HG02840 (cell line): ENCODE measurements around the gene FAM174B.

Experiments
- ATAC-seq: cut with Tn5 transposase; IDR thresholded peaks from one replicate; pipeline ENCODE4 v1.9.1; 2021; ENCODE audit warnings: mild to moderate bottlenecking, moderate library complexity, moderate number of reproducible peaks; ENCODE audit not compliant: unreplicated experiment, low FRiP score

The FAM174B gene

DNA sequence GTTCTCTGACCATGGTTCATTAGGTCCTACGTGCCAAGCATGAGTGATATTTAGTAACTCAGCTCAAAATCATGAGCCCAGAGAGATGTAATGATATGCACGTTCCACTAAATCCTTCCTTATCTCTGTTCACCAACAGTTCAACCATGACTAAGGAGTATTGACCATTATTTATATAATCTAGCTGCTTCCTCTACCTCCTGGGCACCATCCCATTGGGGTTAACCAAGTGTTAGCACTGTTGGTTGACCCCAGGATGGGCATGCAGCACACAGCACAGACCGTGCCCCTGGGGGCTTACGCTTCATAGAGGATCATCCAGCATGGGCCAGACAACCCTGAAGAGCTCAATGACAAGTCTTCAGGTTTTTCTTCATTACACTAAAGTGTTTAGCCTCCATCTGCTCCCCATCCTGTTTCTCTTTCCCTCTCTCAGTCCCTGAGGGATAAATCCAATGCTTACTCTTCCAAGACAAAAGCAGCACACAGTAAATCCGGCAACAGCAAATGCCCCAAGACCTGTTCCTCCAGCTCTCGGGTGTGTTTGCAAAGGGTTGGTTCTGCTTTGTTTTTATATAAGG, 10.4 kb downstream of the FAM174B start:
- ATAC-seq, result no peak

DNA sequence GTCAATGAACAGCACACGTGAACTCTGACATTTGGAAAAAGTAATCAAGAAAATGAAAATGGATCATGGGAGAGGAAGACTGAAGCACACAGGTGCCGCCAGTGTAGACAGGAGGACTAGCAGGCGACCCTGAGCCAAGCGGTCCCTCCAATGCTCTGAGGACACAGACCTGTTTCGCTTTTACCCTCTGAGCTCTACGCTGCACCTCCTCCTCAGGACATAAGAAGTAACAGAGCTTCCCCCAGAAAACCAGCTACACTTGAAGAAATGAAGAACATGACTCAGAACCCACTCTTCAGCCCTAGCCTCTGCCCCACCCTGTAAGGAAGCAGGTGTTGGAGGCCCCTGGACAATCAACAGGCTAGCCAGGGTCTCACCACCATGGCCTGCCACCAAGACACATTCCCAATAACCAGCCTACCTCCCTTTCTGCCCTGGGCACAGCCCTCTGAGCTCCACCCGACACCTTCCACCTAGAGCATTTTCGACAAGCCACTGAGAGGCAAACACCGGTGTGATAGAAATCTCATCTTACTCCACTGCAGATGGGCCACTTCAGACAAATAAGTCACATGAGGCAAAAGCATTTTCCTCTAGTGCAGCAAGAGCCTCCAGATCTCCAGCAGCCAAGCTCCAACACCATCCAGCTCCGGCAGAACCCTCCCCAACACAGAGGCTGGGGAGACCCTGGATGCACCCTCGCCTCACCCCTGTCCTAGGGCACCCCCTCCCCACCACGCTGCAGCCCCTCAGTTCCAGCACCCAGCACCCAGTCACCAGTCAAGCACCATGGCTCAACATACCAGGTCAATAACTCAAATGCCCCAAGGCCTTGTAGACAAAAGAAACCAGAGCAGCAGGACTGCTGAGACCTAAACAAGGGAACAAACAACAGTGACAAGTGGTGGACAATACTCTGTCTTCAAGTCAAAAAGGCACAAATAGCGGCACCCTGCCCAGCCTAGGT, 11.4 kb downstream of the FAM174B start:
- ATAC-seq, result no peak

DNA sequence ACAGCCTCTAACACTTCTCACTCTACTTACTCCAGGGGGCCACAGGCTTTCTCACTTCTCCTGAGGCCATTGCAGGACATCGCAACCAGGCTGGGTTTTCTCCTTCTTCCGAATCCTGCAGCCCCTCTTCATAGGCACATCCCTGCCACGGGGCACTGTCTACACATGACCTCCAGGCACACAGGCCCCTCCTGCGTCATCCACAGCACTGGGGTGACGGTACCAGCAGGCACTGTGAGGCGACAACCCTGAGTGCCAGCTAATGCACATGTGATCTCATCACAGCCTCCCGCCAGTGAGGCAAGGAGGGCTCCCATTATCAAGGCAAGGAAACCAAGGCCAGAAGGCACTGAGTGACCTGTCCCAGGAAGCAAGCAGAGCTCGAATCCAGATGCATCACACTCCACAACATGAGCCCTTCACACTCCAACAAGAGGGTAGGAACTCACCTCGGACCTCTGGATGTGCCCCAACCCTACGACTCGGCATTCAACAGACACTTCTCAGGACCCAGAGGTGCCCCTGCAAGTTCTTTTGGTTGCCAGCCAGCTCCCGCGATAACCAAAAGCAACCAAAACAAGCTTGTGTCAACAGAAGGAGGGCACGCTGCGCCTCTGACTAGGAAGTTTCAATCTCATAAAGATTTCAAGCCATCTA, 16.7 kb downstream of the FAM174B start:
- no peak for ATAC-seq

DNA sequence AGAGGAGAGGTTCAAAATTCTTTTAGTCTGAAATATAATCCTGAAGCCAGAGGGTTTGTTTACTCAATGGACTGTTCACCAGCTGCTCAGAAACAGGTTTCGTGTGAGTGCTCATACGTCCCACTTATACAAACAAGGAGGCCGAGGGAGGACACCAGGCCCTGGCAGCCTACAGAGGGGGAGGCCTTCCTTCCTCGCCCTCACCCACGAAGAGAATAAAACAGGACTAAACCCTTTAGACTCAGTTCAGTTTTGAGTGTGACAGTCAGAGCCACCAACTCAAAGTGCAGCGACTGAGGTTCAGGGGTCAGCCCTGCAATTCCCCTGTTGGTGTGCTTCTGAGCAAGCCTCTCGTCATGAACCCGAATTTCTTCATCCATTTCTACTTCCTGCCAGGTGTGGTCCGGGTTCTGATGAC, 17.3 kb downstream of the FAM174B start:
- ATAC-seq, result no peak

DNA sequence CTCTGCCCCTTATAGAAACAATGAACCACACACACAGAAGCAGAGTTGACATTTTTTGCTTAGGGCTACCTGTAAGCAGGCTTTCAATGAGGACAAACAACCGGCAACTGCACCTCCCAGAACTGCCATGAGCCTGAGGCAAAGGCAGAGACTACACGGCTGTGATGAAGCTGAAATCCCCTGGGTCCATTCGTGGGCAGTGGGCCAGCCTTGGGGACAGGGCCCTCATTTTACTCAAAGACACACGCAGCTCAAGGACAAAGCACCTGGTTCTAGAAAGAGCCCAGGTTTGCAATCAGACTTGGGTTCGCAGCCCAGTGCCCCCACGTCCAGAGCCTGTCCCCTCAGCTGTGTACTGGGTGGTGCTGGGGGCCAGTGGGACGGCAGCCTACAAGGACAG, 17.9 kb downstream of the FAM174B start:
- no peak for ATAC-seq

DNA sequence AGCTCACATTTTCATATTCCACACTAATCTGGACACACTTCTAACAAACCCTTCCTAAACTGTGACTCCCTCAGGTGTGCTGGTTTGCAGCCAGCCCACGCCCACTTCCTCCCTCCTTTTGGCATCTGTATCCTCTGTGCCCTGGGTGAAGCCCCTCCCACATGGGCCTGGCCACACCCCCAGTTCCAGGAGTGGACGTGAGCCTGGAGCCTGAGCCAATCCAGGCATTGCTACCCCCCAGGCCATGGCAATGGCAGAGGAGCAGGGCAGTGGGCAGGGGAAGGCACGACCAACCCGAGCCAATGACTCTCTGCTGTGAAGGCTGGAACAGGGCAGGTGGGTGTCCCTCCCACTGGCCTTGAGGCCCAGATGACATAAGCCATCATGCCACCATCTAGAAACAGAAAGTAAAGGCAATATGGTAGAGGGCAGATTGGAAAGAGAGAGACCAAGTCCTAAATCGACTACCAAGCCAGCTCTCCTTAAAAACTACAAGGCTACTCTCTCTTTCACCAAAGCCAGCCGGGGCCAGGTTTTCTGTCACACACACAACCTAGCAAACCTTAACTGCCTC, 18.6 kb downstream of the FAM174B start:
- no peak for ATAC-seq

DNA sequence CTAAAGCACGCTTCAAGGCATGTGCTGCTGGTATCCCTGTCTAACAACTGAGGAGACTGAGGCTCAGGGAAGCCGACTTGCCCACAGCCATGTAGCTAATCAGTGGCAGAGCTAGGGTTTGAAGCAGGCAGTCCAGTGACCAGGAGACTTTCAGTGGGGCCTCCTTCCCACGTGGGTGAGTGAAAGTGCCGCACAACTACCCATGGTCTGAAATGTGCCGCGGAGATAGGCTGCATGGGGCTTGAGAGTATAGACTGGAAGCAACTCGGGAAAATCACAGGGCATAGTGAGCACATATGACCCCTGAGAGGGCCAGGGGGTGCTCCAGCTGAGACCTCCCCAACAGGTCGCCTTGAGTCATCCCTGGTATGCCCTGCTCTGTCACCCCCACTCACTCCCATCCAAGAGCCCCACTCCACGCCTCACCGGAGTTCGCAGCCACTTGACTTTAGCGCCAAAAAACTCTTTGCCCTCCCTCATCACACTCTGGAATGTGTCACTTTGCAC, 19.1 kb downstream of the FAM174B start:
- no peak for ATAC-seq

DNA sequence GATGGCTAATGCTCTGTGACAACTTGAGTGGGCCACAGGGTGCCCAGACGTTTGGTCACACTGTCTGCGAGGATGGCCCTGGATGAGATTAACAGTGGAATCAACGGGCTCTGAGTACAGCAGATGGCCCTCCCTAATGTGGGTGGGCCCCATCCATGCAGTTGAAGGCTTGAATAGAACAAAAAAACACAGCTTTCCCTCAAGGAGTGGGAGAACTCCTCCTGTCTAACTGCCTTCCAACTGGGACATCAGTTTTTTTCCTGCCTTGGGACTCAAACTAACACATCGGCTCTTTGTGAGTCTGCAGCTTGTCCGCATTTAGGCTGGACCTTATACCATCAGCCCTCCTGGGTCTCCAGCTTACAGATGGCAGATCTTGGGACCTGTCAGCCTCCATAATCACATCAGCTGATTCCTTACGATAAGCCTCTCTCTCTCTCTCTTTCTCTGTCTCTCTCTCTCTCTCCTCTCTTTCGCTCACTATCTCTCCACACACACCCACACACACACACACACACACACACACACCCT, 20.8 kb downstream of the FAM174B start:
- ATAC-seq, result no peak

DNA sequence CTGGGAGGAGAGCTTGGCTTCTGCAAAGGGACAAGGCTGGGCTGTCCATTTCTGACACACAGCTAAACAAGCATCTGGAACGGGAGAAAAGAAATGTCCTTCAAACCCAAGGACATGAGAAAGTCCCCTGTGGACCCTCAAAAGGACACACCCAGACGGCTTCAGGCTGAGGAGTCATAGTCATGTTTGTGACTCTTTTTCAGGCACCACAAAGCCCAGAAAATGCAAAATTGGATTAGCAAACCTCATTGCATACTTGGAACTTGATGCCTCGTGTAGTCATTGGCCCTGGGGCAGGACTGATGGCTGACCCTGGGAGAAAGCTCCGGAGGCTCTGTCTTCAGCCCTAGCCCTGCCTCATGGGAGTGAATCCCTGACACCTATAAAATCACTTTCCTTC, 21.5 kb downstream of the FAM174B start:
- no peak for ATAC-seq

DNA sequence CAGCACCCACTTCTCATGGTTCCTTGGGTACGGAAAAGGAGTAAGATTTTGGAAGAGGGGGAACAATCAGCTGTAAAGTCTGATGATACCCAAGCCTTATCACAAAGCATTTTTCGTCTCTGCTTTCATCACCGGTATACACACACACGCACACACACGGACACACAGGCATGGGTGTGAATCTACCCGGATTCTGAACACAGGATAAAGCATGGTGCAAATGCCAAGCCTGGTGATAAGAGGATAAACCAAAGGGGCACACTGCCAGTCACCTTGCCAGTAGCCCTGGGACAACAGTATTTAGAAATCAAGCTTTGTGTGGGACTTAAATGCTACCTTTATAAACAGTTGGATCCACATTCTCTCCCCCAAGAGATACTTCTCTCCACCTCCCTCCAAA, 22.2 kb downstream of the FAM174B start:
- ATAC-seq, result no peak

DNA sequence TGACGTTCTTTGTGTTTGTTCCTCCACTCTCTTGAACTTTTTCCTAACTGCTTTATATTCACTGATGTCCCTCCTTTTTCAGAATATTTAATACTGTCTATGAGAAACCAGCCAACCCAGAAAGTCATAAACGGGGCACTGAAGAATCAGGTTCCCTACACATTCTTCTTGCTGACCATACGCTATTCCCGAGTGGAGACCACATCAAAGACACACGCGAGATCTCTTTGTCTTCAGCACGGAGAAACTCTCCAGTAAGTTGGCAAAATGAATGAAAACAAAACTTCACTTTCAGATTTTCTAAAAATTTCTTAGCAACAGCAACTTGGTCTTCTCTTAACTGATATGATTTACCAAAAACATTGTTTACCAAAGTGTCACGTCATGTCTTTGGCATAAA, 22.6 kb downstream of the FAM174B start:
- ATAC-seq, result no peak

DNA sequence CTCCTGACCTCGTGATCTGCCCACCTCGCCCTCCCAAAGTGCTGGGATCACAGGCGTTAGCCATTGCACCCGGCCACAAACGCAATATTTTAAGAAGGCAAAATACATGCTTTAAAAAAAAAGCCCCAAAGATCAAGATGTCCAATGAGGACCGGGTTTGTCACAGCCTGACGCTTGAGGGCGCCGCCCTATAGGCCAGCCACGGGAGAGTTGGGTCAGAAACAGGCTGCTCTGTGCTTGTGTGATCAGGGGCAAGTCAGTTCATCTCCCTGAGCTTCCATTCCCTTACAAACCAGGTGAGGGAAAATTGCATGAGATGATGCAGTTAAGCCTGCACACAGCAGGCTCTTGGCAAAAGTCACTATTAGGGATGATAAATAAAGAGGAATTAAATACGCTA, 23.9 kb downstream of the FAM174B start:
- ATAC-seq, result no peak

DNA sequence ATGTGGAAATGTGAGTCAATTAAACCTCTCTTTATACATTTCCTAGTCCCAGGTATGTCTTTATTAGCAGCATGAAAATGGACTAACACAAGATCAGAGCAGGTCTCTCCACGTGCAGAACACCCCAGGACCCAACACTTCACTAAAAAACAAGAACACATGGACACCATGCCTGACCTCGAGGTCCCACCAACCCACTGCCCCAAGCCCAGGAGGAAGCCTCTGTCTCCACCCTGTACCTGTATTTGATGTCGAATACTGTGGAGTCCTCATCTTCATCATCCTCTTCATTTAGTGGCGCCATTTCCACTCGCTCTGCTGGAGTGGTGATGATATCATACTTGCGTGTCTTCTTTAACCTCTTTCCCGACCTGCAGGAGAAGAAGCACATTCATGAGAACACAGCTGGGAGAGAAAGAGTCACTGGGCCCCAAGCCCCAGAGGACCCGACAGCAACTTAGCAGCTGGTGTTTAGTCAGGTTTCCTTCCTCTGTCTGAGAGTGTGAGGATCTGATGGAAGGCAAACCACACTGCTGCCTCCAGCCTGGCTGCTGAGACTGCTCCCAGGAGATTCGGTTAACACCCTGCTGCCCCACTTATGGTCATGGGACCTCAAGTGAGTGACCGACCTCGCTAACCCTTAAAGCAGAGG, 25.5 kb downstream of the FAM174B start:
- no peak for ATAC-seq

DNA sequence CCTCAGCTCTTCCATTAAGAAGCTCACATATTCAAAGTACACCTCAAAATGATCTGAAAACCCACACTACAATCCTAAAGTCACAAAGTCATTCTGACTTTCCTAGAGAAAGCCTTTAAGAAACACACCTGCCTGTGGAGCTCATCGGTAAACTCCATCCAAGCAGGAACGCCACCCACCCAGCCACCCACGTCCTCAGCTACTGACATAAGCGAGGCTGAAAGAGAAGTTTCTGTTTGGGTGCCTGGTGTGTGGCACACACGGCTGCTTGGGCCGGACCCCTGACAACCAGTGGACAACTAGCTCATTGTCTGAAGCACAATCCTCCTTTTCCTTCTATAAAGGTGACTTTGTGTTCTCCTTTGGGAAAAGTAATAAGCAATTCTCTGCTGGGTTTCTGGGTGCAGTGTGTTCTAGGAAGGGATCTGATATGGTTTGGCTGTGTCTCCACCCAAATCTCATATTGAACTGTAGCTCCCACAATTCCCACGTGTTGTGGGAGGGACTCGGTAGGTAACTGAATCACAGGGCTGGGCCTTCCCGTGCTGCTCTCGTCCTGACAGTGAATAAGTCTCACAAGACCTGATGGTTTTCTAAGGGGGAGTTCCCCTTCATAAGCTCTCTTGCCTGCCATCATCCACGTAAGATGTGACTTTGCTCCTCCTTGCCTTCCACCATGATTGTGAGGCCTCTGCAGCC, 26.1 kb downstream of the FAM174B start:
- no peak for ATAC-seq

DNA sequence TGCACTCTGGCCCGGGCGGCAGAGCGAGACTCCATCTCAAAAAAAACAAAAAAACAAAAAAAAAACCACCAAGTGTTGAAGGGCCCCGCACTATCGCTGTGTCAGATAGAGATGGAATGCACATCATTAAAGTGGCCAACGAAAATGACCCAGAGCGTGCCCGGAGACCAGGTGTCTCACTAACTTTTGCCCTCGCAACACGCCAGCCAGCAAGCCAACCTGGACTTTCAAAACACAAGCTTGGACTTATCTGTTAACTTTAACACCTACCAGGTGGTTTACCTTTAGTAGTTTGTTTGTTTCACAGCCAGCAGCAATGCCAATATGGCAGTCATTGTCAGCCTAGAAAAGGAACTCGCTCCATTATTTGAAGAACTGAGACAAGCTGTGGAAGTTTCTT, 28.6 kb downstream of the FAM174B start:
- ATAC-seq, result no peak

DNA sequence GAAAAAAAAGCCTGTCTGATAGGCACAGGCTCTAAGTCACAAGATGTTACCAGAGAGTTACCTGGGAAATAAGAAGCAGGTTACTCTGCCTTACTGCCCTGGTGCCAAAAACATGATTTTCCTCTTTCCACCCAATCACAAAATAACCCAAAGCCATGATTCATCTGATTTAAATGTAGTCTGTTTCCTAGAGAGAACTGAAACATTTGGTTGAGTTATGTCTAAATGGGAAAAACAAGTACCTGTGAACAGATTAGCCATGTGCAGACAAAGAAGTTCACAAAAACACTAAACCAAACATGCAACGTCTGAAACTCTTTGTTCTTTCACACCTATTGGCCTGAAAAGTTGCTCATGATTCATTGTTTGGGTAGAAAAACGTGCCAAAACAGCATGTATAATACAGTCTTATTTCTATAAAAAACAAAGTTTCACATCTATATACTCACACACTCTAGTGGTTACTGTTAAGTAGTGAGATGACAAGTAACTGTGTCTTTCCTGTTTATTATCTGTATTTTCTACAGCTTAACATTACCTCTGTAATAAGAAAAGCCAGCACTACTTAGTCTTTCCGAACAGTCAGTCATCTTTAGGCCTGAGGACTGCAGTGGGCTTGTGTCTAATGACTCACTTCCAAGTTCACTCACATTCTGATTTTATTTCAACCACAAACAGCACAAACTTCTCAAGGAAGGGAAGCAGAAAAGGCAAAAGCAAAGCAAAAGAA, 30.2 kb downstream of the FAM174B start:
- peak; percentile 62 for ATAC-seq

DNA sequence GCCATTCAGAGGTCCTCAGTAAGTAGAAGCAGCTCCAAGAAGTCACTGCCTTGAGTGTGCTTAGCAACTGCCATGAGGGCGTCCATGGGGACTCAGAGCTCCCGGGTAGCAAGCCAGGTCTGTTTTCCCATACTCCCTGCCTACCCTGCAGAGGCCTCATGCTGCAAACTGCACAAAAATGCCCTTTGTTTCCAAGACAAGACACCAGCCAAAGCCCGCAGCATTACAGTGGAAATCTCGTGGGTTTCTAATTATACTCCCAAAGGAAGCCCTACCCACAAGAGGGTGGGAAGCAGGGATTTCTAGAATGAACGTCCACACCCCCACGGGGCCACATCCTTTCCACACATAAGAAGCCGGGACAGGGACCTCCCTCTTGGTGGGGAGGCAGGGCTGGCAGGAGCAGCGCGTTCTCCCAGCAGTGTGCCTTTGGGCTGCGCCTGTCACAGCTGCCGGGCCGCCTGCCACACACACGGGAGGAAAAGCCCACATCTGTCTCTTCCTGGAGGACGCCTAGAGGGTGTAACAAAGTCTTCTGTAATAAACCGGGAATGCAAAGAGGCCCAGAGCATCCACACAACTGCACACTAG, 31.1 kb downstream of the FAM174B start:
- ATAC-seq, result no peak

DNA sequence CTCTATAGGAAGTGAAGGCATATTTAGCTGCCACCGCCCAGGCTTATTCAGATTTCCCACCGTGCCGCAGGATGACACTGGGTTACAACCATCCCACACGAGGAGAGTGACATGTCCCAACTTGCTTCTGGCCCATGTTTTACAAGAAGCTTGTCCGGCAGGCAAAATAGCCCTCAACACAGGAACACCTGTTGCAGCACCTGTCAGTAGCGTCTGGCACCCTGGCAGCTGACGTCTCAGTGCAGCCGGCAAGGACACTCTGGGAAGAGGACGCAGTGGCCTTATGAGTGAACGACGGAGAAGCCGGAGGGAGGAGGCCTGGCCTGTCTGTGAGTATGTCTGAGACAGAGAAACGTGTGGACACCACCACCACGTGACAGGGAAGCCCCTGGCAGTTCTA, 32.1 kb downstream of the FAM174B start:
- ATAC-seq, result no peak
